ENCODE results near the gene HPS5.

Gene HPS5

GRCh38 chr11:18230859-18231258 lies 91.1 kb downstream of the HPS5 start:
- DNase-seq, result no peak

- DNase-seq, result no peak
Measured at GRCh38 chr11:18229501-18229900, 92.4 kb downstream of the HPS5 start.
